Lower lobe of right lung (tissue), 2 donors: ENCODE results near the gene TNIK. TPM values are rescaled to one million over a fixed set of nuclear protein-coding genes. Genes with fewer than 3 reads are reported as not detected.

Source experiments
- ATAC-seq, 2 donors: fragments of 200-7000 bp; cut with Tn5 transposase; one replicate each; pipeline ENCODE4 v1.9.1; 2020 to 2022; ENCODE audit warnings: mild to moderate bottlenecking in 2 of 2, moderate library complexity in 2 of 2
- DNase-seq: peaks from one replicate; pipeline ENCODE4 v3.0.0-alpha.2; 2020
- H3K27ac ChIP-seq: fragments of 200-600 bp; one replicate; pipeline ENCODE4 v1.8.0; 2022
- H3K27me3 ChIP-seq: fragments of 200-600 bp; one replicate; pipeline ENCODE4 v1.8.0; 2022; ENCODE audit warnings: low read depth
- H3K36me3 ChIP-seq: fragments of 200-600 bp; one replicate; pipeline ENCODE4 v1.8.0; 2022; ENCODE audit warnings: mild to moderate bottlenecking
- H3K4me1 ChIP-seq: fragments of 200-600 bp; one replicate; pipeline ENCODE4 v1.8.0; 2022
- H3K4me3 ChIP-seq: fragments of 200-600 bp; one replicate; pipeline ENCODE4 v1.8.0; 2022; ENCODE audit warnings: mild to moderate bottlenecking
- H3K9me3 ChIP-seq: fragments of 200-600 bp; one replicate; pipeline ENCODE4 v1.8.0; 2022
- CTCF ChIP-seq: fragments of 200-600 bp; IDR thresholded peaks from one replicate; pipeline ENCODE4 v1.8.0; 2022; ENCODE audit warnings: antibody characterized with exemption, mild to moderate bottlenecking
- intact Hi-C: fragments of 100-400 bp; cut with DNase I; formaldehyde crosslinking; loops from one replicate; pipeline ENCODE4 v1.11.0; 2022
- total RNA-seq: library from RNA; stranded (reverse); fragmentation: NEBNext Ultra II Directional; extraction: Animal tissue kit (Norgen Biotek cat#: 25700); gene quantifications from one replicate; pipeline ENCODE4 v1.2.1, GENCODE V29; 2021
- donor health status: DM: no; HTN: yes; CAD: no; lungs with severe emphysema.

Gene TNIK
- total RNA-seq, 1 donor from 2014 or later = 29.3 TPM

- H3K9me3 ChIP-seq = no peaks in the 10 kb centered on the region
- no peak for DNase-seq
- no peak overlapping the region for H3K27ac ChIP-seq
- no peak for TF ChIP-seq CTCF
- no peaks in the 10 kb centered on the region for H3K4me1 ChIP-seq
- H3K4me3 ChIP-seq = no peak overlapping the region
- H3K27me3 ChIP-seq = no peaks in the 10 kb centered on the region
- peak in 1 of 2 donors; percentile 25 for ATAC-seq
- intact Hi-C loops = no loop called here
- H3K36me3 ChIP-seq = no peaks in the 10 kb centered on the region
Observed at GRCh38 chr3:171470714-171471227, 10.6 kb upstream of the TNIK start.

GRCh38 chr3:171469376-171469775, 9.2 kb upstream of the TNIK start:
- ATAC-seq (no peak), DNase-seq (no peak)
- no peak overlapping the region for H3K27ac ChIP-seq
- H3K9me3 ChIP-seq = no peaks in the 10 kb centered on the region
- H3K4me3 ChIP-seq = no peak overlapping the region
- no peaks in the 10 kb centered on the region for H3K36me3 ChIP-seq
- no peaks in the 10 kb centered on the region for H3K4me1 ChIP-seq
- H3K27me3 ChIP-seq = no peaks in the 10 kb centered on the region
- no peak for TF ChIP-seq CTCF
- intact Hi-C loops = no loop called here

GRCh38 chr3:171468296-171468906, 8.2 kb upstream of the TNIK start:
- no peak overlapping the region for H3K4me3 ChIP-seq
- no peaks in the 10 kb centered on the region for H3K4me1 ChIP-seq
- H3K27ac ChIP-seq = no peak overlapping the region
- H3K36me3 ChIP-seq = no peaks in the 10 kb centered on the region
- no peak for TF ChIP-seq CTCF
- intact Hi-C loops = no loop called here
- ATAC-seq = no peak
- no peaks in the 10 kb centered on the region for H3K27me3 ChIP-seq
- H3K9me3 ChIP-seq = no peaks in the 10 kb centered on the region
- DNase-seq = no peak

- ATAC-seq = no peak
- TF ChIP-seq CTCF = no peak
Observed at GRCh38 chr3:171465763-171466162, 5.6 kb upstream of the TNIK start.

GRCh38 chr3:171464462-171464861, 4.3 kb upstream of the TNIK start:
- Histone ChIP-seq H3K36me3 (no peaks in the 10 kb centered on the region), H3K4me3 (no peak overlapping the region), H3K9me3 (no peaks in the 10 kb centered on the region), H3K27ac (no peak overlapping the region), H3K4me1 (peaks cover 11% of the 10 kb centered on the region), H3K27me3 (peaks cover 6% of the 10 kb centered on the region)
- no peak for TF ChIP-seq CTCF
- ATAC-seq (no peak), DNase-seq (no peak)
- intact Hi-C loops = no loop called here

More at GRCh38 chr3:171465763-171466162, 5.6 kb upstream of the TNIK start:
- Histone ChIP-seq H3K9me3 (no peaks in the 10 kb centered on the region), H3K4me1 (peaks cover 10% of the 10 kb centered on the region), H3K27ac (no peak overlapping the region), H3K36me3 (no peaks in the 10 kb centered on the region), H3K4me3 (no peak overlapping the region), H3K27me3 (no peaks in the 10 kb centered on the region)
- no peak for DNase-seq
- intact Hi-C loops = no loop called here
